SJSA1 (cell line): ENCODE measurements around the gene GATB. TPM values are rescaled to one million over a fixed set of nuclear protein-coding genes. Genes with fewer than 3 reads are reported as not detected.
"Not testable (repeated sequence)": the region's sequence is repeated elsewhere in the genome, so short reads cannot be mapped to it uniquely, and the experiment has no call there.

Experiments
- DNase-seq, 2 experiments: peaks; one replicate each; pipeline ENCODE4 v3.0.0-alpha.2; 2015 to 2020; ENCODE audit warnings: low spot score in 2 of 2, low read depth in 1 of 2
- H3K27ac ChIP-seq: fragments of 250-450 bp; sonication (Bioruptor Pico); 2 replicates; pipeline ENCODE4 v1.5.1; 2020; ENCODE audit warnings: mild to moderate bottlenecking, moderate library complexity
- H3K27me3 ChIP-seq: fragments of 250-450 bp; sonication (Bioruptor Pico); replicated peaks from 2 replicates; pipeline ENCODE4 v1.5.1; 2020; ENCODE audit warnings: mild to moderate bottlenecking, moderate library complexity
- H3K36me3 ChIP-seq: fragments of 250-450 bp; sonication (Bioruptor Pico); 2 replicates; pipeline ENCODE4 v1.5.1; 2020; ENCODE audit warnings: mild to moderate bottlenecking
- H3K4me1 ChIP-seq: fragments of 250-450 bp; sonication (Bioruptor Pico); replicated peaks from 2 replicates; pipeline ENCODE4 v1.6.1; 2021; ENCODE audit warnings: mild to moderate bottlenecking
- H3K4me3 ChIP-seq: fragments of 250-450 bp; sonication (Bioruptor Pico); 2 replicates; pipeline ENCODE4 v1.5.1; 2020; ENCODE audit warnings: mild to moderate bottlenecking
- H3K9me3 ChIP-seq: fragments of 250-450 bp; sonication (Bioruptor Pico); replicated peaks from 2 replicates; pipeline ENCODE4 v1.5.1; 2020; ENCODE audit warnings: mild to moderate bottlenecking
- total RNA-seq: library from RNA; depleted of rRNA; stranded (reverse); fragments of >200 nt; shearing (Covaris generic); gene quantifications from 2 replicates; pipeline ENCODE4 v1.2.3, GENCODE V29; 2014

Gene GATB
- total RNA-seq, 1 experiment from 2014 or later: 21.9 TPM

DNA sequence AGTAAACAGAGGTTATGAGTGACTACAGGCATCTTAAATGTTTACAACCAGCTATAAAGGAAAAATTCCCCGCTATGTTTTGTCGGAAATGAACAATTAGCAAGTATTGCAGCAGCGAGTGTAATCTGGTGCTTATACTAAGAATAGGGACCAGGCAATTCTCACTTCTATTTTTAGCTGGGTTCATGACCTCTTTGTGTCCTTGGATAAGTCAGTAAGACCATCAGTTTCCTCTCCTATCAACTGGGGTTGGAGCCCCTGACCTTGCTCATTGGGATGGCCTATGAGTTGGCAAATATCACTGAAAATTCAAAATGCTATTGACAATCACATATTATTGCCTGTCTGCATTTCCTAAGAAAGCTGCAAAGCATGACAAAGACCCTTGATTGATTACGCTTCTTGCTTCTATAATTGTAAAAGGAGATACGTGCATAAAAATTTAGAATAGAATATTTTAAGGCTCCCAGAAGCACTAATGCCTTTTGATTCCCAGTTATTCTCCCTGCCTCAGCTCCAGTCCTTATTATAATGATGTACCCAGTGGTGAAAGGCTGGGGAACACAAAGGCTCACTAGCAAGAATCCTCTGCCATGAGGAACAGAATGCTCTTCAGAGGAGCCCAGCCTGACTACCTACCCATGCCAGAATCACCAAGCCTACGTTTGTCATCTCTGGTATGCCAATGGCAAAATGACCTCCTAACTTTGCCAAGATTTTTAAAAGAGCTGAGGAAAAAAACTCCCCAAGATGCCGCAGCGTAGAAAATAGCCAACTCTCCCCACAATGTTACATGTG lies 21.9 kb downstream of the GATB start:
- peaks cover 11% of the 10 kb centered on the region for H3K4me1 ChIP-seq
- no peak overlapping the region for H3K27ac ChIP-seq
- no peaks in the 10 kb centered on the region for H3K27me3 ChIP-seq
- DNase-seq: no peak
- peaks cover 4% of the 10 kb centered on the region; the same call in 1 of the 2 replicates for H3K9me3 ChIP-seq
- no peak overlapping the region for H3K4me3 ChIP-seq
- H3K36me3 ChIP-seq: peaks cover 18% of the 10 kb centered on the region

DNA sequence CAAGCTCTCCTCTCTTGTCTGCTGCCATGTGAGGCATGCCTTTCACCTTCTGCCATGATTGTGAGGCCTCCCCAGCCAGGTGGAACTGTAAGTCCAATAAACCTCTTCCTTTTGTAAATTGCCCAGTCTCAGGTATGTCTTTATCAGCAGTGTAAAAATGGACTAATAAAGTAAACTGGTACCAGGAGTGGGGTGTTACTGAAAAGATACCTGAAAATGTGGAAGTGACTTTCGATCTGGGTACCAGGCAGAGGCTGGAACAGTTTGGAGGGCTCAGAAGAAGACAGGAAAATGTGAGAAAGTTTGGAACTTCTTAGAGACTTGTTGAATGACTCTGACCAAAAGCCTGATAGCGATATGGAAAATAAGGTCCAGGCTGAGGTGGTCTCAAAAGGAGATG lies 24.0 kb downstream of the GATB start:
- DNase-seq, H3K27me3 ChIP-seq, H3K4me3 ChIP-seq, H3K4me1 ChIP-seq, H3K9me3 ChIP-seq, H3K27ac ChIP-seq: not testable (repeated sequence)
- peaks cover 10% of the 10 kb centered on the region for H3K36me3 ChIP-seq

DNA sequence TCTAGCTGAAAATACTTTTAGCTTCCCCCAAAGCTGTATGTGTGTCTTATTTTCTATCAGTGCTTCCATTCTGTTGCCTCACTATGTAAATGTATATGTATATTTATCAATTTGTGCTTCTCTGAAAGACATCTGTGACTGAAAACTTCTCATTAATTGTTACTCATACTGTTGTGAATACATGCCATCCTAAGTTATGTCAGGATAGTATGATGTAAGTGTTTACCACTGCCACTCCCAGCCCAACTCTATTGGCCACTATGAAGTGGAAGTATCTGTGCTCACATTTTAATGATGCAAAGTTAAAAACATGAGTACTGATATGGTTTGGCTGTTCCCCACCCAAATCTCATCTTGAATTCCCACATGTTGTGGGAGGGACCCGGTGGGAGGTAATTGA lies 24.4 kb downstream of the GATB start:
- H3K4me1 ChIP-seq: 0 out of 2 replicates have a peak, but pooled peaks cover 2% of the 10 kb centered on the region
- no peak overlapping the region for H3K4me3 ChIP-seq
- no peak overlapping the region for H3K27ac ChIP-seq
- no peak for DNase-seq
- H3K9me3 ChIP-seq: peaks cover 4% of the 10 kb centered on the region; the same call in 1 of the 2 replicates
- no peaks in the 10 kb centered on the region for H3K27me3 ChIP-seq
- H3K36me3 ChIP-seq: peaks cover 10% of the 10 kb centered on the region

DNA sequence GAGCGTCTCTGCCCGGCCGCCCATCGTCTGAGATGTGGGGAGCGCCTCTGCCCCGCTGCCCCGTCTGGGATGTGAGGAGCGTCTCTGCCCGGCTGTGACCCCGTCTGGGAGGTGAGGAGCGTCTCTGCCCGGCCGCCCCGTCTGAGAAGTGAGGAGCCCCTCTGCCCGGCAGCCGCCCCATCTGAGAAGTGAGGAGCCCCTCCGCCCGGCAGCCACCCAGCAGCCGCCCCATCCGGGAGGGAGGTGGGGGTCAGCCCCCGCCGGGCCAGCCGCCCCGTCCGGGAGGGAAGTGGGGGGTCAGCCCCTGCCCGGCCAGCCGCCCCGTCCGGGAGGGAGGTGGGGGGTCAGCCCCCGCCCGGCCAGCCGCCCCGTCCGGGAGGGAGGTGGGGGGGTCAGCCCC lies 29.1 kb downstream of the GATB start:
- not testable (repeated sequence) for H3K4me1 ChIP-seq, H3K9me3 ChIP-seq, H3K27me3 ChIP-seq, H3K27ac ChIP-seq, H3K36me3 ChIP-seq, DNase-seq, H3K4me3 ChIP-seq

DNA sequence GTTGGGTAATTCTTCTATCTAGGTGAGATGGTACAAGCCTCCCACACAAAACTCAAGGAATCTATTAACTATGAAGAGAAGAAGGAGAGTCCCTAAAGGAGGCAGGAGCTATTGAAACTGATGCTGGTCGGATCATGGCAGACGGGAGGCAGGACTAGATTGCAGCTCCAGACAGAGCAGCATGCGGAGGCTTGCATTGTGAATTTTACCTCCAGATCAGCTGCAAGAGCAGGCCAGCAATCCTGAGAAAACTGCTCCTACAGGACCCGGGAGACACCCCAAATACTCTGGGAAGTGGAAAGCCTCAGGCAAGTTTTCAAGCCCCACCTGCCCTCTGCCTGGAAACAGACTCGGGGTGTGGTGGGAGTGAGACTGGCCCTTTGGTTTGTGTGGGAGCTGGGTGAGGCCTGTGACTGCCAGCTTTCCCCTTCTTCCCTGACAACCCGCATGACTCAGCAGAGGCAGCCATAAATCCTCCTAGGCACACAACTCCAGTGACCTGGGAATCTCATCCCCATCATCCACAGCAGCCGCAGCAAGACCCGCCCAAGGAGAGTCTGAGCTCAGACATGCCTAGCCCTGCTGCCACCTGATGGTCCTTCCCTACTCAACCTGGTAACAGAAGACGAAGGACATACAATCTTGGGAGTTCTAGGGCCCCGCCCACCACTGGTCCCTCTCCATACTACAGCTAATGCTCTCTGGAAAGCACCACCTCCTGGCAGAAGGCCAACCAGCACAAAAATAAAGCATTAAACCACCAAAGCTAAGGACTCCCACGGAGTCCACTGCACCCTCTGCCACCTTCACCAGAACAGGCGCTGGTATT lies 30.9 kb downstream of the GATB start:
- DNase-seq: no peak
- H3K27ac ChIP-seq: no peak overlapping the region
- no peak overlapping the region for H3K4me3 ChIP-seq
- H3K9me3 ChIP-seq: no peaks in the 10 kb centered on the region
- H3K4me1 ChIP-seq: no peaks in the 10 kb centered on the region
- no peaks in the 10 kb centered on the region for H3K36me3 ChIP-seq
- no peaks in the 10 kb centered on the region for H3K27me3 ChIP-seq

DNA sequence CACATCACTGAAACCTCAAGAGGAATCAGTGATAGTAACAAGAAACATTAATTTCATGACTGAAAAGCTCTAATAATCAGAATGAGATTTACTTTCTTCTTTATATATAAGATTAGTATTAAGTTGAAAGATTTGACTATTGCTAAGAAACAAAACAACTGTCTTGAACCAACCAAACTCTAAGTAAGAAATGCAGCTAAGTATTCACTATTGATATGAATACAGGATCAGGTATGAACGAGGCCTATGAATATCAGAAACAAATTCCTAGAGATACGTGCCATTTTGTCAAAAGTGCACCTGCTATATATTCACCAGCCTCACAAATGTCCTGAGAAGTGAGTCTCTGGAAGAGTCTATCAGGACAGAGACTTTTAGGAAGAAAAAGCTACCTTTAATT lies 32.1 kb downstream of the GATB start:
- no peaks in the 10 kb centered on the region for H3K36me3 ChIP-seq
- no peaks in the 10 kb centered on the region for H3K9me3 ChIP-seq
- no peak for DNase-seq

DNA sequence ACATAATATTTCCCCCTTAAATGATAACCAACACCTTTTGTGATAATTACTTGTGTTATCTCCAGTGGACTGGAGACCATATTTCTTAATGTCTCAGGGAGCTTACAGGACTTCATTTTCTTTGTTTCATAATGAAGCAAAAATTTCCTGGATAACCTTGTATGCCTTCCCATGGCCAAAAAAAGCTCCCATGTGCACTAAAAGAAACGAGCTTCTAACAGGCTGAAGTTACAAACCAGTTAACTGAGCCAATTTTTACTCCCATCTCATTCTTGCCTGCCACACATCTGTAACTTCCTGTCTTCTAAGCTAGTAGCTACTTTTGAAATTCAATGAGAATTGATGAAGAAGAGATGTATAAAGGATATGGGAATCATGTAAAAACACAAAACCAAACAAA lies 32.8 kb downstream of the GATB start:
- DNase-seq: no peak
- no peaks in the 10 kb centered on the region for H3K36me3 ChIP-seq
- no peak overlapping the region for H3K27ac ChIP-seq
- no peaks in the 10 kb centered on the region for H3K4me1 ChIP-seq
- H3K4me3 ChIP-seq: no peak overlapping the region
- no peaks in the 10 kb centered on the region for H3K27me3 ChIP-seq
- no peaks in the 10 kb centered on the region for H3K9me3 ChIP-seq

More for the DNA sequence above, 32.1 kb downstream of the GATB start:
- Histone ChIP-seq H3K4me1 (no peaks in the 10 kb centered on the region), H3K4me3 (no peak overlapping the region), H3K27ac (no peak overlapping the region), H3K27me3 (no peaks in the 10 kb centered on the region)

DNA sequence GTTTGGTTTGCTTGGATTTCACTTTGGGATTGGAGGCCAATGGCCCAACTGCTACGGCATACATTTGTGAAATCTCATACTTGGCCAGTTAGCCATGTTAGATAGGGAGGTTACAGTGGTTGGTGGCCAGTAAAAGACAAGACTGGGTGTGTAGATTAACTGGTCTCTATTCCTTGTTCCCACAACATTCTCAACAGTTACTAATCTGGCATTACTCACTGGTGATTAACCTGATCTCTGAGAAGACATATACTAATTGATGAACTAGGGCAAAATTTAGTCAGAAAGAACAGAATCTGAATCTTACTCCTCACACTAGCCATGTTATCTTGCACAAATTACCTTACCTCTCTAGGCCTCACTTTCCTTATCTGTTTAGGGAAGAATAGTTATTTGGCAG lies 33.4 kb downstream of the GATB start:
- Histone ChIP-seq H3K9me3 (no peaks in the 10 kb centered on the region), H3K36me3 (no peaks in the 10 kb centered on the region), H3K4me3 (no peak overlapping the region), H3K4me1 (no peaks in the 10 kb centered on the region), H3K27ac (no peak overlapping the region), H3K27me3 (no peaks in the 10 kb centered on the region)
- DNase-seq: no peak

DNA sequence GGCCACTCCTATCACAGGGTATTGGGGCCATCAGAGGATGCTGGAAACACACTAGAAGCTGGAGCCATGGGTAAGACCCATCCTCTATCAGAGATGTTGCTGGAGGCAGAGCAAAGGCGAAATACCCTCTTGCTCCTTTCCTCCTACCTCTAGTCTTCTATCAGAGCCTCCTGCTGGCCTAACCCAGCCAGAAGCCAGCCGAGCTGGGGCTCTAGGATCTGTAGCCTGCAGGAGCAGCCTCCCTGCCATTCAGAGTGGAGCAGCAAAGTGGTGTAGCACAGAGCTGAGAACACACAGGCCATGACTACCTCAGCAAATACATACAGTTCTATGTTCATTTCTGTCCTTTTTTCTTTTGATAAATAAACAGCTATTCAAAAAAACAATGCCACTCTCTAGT lies 35.7 kb downstream of the GATB start:
- Histone ChIP-seq H3K4me1 (no peaks in the 10 kb centered on the region), H3K9me3 (no peaks in the 10 kb centered on the region), H3K27ac (no peak overlapping the region), H3K27me3 (no peaks in the 10 kb centered on the region), H3K4me3 (no peak overlapping the region), H3K36me3 (no peaks in the 10 kb centered on the region)
- DNase-seq: no peak

DNA sequence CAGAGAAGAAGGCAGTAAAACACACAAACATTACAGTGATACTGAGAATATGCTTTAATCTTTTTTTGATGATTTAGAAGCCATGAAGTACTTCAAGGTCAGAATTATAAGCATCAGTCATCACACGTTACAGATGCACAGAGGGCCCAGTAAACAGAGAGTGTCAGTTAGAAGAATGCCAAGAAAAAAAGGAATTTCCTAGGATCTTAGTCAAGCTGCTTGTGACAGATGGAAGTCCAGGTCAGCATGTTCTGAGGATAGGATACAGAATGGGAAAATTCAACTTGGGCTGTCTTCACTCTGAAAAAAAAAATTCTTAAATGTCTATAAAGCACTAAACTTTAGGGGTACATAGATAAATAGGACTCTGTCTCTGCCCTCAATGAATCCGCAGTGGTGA lies 38.9 kb downstream of the GATB start:
- no peak for DNase-seq
- no peak overlapping the region for H3K4me3 ChIP-seq
- no peak overlapping the region for H3K27ac ChIP-seq
- H3K27me3 ChIP-seq: no peaks in the 10 kb centered on the region
- H3K9me3 ChIP-seq: no peaks in the 10 kb centered on the region
- peaks cover 4% of the 10 kb centered on the region; the same call in 1 of the 2 replicates for H3K4me1 ChIP-seq
- peaks cover 3% of the 10 kb centered on the region; the same call in 1 of the 2 replicates for H3K36me3 ChIP-seq

DNA sequence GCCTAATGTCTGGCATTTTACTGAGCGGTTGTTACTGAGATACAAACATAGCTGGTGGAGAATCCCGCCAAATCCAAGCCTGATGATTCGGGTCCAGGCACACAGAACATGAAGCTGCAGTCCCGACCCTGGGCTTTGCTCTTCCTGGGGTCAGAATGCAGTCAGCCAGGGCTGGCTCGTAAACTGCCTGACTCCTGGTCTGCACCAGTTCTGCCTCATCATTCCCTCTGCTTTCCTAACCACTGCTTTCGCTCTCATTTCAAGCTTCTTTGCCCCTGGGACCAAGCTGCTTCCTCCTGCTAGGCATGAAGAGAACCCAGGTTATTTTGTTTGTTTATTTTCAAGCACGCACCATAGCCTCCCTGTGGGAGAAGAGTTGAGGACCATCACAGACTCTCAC lies 39.3 kb downstream of the GATB start:
- DNase-seq: no peak

DNA sequence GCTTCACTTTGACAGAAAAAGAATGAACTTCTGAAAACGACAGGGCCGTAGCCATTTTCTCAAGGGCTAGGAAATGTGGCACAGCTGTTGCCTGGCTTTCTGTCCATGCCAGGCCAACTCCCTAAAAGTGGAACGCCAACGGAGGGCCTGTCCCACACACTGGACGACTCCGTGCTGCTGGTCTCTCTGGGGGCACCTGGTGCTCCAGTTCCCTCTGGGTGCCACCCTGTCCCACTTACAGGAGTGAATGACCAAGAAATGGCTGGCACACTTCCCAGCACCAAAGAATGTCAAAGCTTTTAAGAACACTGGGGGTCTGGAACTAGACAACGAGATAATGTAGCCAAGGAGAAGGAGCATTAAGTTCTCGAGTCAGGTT lies 40.9 kb downstream of the GATB start:
- no peak for DNase-seq
- H3K27ac ChIP-seq: no peak overlapping the region
- H3K4me3 ChIP-seq: no peak overlapping the region
- H3K36me3 ChIP-seq: peaks cover 3% of the 10 kb centered on the region; the same call in 1 of the 2 replicates
- H3K4me1 ChIP-seq: peaks cover 4% of the 10 kb centered on the region; the same call in 1 of the 2 replicates
- no peaks in the 10 kb centered on the region for H3K9me3 ChIP-seq
- no peaks in the 10 kb centered on the region for H3K27me3 ChIP-seq

More for the DNA sequence above, 39.3 kb downstream of the GATB start:
- Histone ChIP-seq H3K4me1 (peaks cover 4% of the 10 kb centered on the region; the same call in 1 of the 2 replicates), H3K4me3 (no peak overlapping the region), H3K27me3 (no peaks in the 10 kb centered on the region), H3K27ac (no peak overlapping the region), H3K36me3 (peaks cover 3% of the 10 kb centered on the region; the same call in 1 of the 2 replicates), H3K9me3 (no peaks in the 10 kb centered on the region)

DNA sequence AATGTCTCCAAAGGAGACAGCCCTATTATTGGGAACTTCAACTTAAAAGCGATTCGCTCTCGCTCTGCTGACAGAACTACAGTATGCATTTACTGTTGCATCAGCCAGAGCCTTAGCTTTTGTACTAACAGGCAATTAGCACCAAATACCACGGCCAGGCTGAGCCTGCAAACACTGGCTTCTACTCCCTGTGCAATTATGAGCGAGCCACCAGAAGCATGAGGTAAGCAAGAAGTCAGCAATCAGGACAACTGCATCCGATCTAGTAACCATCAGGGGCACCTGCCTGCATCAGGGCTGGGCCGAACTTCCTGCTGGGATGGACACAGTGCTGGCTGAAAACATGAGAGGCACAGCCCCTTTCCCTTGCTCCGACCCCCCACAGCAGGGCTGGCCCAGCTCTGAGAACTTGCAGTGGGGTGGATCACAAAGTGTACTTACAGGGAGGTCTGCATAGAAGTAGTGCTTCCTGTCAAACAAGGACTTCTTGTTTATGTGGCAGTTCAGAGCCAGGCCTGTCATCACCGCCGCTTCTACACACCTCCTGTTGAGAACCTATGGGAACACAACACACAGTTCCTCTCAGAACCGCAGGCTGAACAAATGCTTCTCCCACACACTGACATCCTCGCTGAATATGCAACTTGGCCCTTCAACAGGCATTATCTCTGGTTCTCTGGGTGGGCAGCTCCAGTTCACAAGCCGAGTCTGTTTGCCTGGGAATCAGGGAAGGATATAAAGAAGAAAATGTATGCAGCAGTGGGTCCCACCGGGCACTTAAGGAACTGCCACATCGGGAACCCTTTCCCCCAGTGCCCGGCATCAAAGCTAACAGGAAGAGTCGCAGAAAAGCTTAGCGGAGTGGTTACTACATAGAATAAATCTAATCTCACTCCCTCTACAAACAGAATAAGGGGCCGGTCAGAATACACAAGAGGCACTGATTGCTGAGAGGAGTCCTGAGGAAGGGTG lies 41.5 kb downstream of the GATB start:
- DNase-seq: no peak
- Histone ChIP-seq H3K27me3 (no peaks in the 10 kb centered on the region), H3K4me1 (peaks cover 4% of the 10 kb centered on the region; the same call in 1 of the 2 replicates), H3K9me3 (no peaks in the 10 kb centered on the region), H3K27ac (no peak overlapping the region), H3K36me3 (peaks cover 3% of the 10 kb centered on the region; the same call in 1 of the 2 replicates), H3K4me3 (no peak overlapping the region)
